Right lung (tissue), 10 donors: ENCODE data around the gene TLE2. TPM values are rescaled to one million over a fixed set of nuclear protein-coding genes. Genes with fewer than 3 reads are reported as not detected.
A peak's percentile ranks its signal among the peaks of the same experiment; 100 is the strongest.

ENCODE experiments used
- DNase-seq, 2 donors: peaks; one replicate each; pipeline ENCODE4 v3.0.0-alpha.2; 2013
- long read RNA-seq, 8 donors: transcript quantifications; one replicate each; lab custom pipeline, GENCODE V29; 2026
- polyA plus RNA-seq, 5 donors: library from polyadenylated mRNA; unstranded; fragments of 120-200 nt; gene quantifications; one replicate each; pipeline versions ENCODE4 v1.2.1 to v1.2.3, GENCODE V29; 2013; ENCODE audit warnings: inconsistent platforms in 1 of 5, low replicate concordance in 1 of 5; ENCODE audit not compliant: insufficient read length in 5 of 5, insufficient read depth in 1 of 5

Gene TLE2
- 100 to 1,000 TPM; 136 to 267 (median 184) TPM for polyA plus RNA-seq
- long read RNA-seq, donor 1, transcript TLE2-221 (6 exons, 698 nt) = major isoform, 8 of 81 reads
- long read RNA-seq, donor 1, partial matches to known transcripts = 58 of 81 reads
- long read RNA-seq, donor 1, other reads (novel, unspliced or antisense) = 14 of 81 reads
- long read RNA-seq, donor 2, partial matches to known transcripts = 22 of 22 reads
- long read RNA-seq, donor 2, other reads (novel, unspliced or antisense) = 0 of 22 reads
- long read RNA-seq, donor 3, partial matches to known transcripts = 50 of 54 reads
- long read RNA-seq, donor 3, other reads (novel, unspliced or antisense) = 0 of 54 reads
- long read RNA-seq, donor 4, partial matches to known transcripts = 23 of 25 reads
- long read RNA-seq, donor 4, other reads (novel, unspliced or antisense) = 0 of 25 reads
- long read RNA-seq, donor 5, partial matches to known transcripts = 34 of 35 reads
- long read RNA-seq, donor 5, other reads (novel, unspliced or antisense) = 0 of 35 reads
- long read RNA-seq, donor 6, partial matches to known transcripts = 46 of 67 reads
- long read RNA-seq, donor 6, other reads (novel, unspliced or antisense) = 19 of 67 reads
- long read RNA-seq, donor 7, transcript TLE2-221 (6 exons, 698 nt) = major isoform, 7 of 44 reads
- long read RNA-seq, donor 7, partial matches to known transcripts = 31 of 44 reads
- long read RNA-seq, donor 7, other reads (novel, unspliced or antisense) = 5 of 44 reads
- long read RNA-seq, donor 8, partial matches to known transcripts = 5 of 5 reads
- long read RNA-seq, donor 8, other reads (novel, unspliced or antisense) = 0 of 5 reads

- DNase-seq = no peak
Measured at GRCh38 chr19:3029065-3029923, at the start of gene TLE2. Gene TLE2 (minus strand): TSS chr19:3029280. CDS start chr19:3028904, 376 bp downstream.

GRCh38 chr19:3075605-3076431 is 46.7 kb upstream of the TLE2 start:
- DNase-seq = no peak

- DNase-seq = no peak
Measured at GRCh38 chr19:3073931-3074595, 45.0 kb upstream of the TLE2 start.

GRCh38 chr19:3073159-3073563 is 44.1 kb upstream of the TLE2 start:
- peak; percentile 84 to 89 for DNase-seq

- no peak for DNase-seq
Measured at GRCh38 chr19:3071768-3072167, 42.7 kb upstream of the TLE2 start.

GRCh38 chr19:3068071-3068470 is 39.0 kb upstream of the TLE2 start:
- no peak for DNase-seq

- DNase-seq = no peak
Measured at GRCh38 chr19:3067563-3067962, 38.5 kb upstream of the TLE2 start.

- DNase-seq = no peak
Measured at GRCh38 chr19:3066482-3067049, 37.5 kb upstream of the TLE2 start.

- no peak for DNase-seq
Measured at GRCh38 chr19:3065675-3066357, 36.7 kb upstream of the TLE2 start.

- no peak for DNase-seq
Measured at GRCh38 chr19:3064011-3064330, 34.9 kb upstream of the TLE2 start.

GRCh38 chr19:3062165-3063105 is 33.4 kb upstream of the TLE2 start, which contains the start of gene TLE5:
Gene TLE5 (minus strand): TSS chr19:3062495. CDS start chr19:3062200, 295 bp downstream.
- DNase-seq = no peak

- DNase-seq = peak; percentile 65 to 75
Measured at GRCh38 chr19:3061182-3062161, 32.4 kb upstream of the TLE2 start.

GRCh38 chr19:3060857-3061181 is 31.7 kb upstream of the TLE2 start:
- DNase-seq = no peak

GRCh38 chr19:3059653-3060052 is 30.6 kb upstream of the TLE2 start:
- DNase-seq = no peak

- no peak for DNase-seq
Measured at GRCh38 chr19:3058821-3059314, 29.8 kb upstream of the TLE2 start.

- DNase-seq = no peak
Measured at GRCh38 chr19:3058009-3058820, 29.1 kb upstream of the TLE2 start.
